ENCODE measurements around the gene REV3L. TPM values are rescaled to one million over a fixed set of nuclear protein-coding genes. Genes with fewer than 3 reads are reported as not detected.

REV3L gene
- total RNA-seq, 1 experiment from 2014 or later, result 5.3 TPM

- no peak overlapping the region for H4K91ac ChIP-seq (ENCODE audit: insufficient read length, low read depth, low read length)
- H2BK20ac ChIP-seq (ENCODE audit: low read depth, low read length, poor library complexity, severe bottlenecking), result no peak overlapping the region
- no peak overlapping the region for H3T11ph ChIP-seq (ENCODE audit: low read length)
- H3K56ac ChIP-seq (ENCODE audit: insufficient read length, low read depth, low read length), result no peak overlapping the region
- no peak overlapping the region for H2BK15ac ChIP-seq (ENCODE audit: low read depth, low read length)
- H3K79me2 ChIP-seq (ENCODE audit: insufficient read depth, low read length), result no peaks in the 10 kb centered on the region
- no peaks in the 10 kb centered on the region for H4K20me1 ChIP-seq (ENCODE audit: control insufficient read depth, insufficient read depth, insufficient read length)
- H2BK120ac ChIP-seq (ENCODE audit: low read depth, low read length, poor library complexity, severe bottlenecking), result no peak overlapping the region
- WGBS (ENCODE audit: extremely low coverage, insufficient read length, low lambda C conversion rate), result no CpG with 5 or more reads among the region's 2 CpGs
- no peak overlapping the region for H3K9ac ChIP-seq (ENCODE audit: extremely low read depth, insufficient read length, low read length)
- H3K4me1 Mint-ChIP-seq, result no peaks in the 10 kb centered on the region
- no peaks in the 10 kb centered on the region for H3K4me1 ChIP-seq (ENCODE audit: insufficient read depth, low read length)
- H3K4ac ChIP-seq (ENCODE audit: low read depth, low read length), result no peak overlapping the region
- no peak overlapping the region for H3K14ac ChIP-seq (ENCODE audit: insufficient read depth, low read length)
- no peak for DNase-seq
- no peak for TF ChIP-seq CTCF (conservative IDR thresholded peaks at IDR 0.05)
- no peak overlapping the region for H3K27ac Mint-ChIP-seq
- no peak overlapping the region for H2AFZ ChIP-seq (ENCODE audit: low read length)
- H3K4me2 ChIP-seq (ENCODE audit: insufficient read depth, insufficient read length, low read length), result no peak overlapping the region
- no peaks in the 10 kb centered on the region for H3K79me1 ChIP-seq (ENCODE audit: insufficient read depth, low read depth, low read length, poor library complexity, severe bottlenecking)
- no peak overlapping the region for H2BK12ac ChIP-seq (ENCODE audit: insufficient read length, low read depth, low read length)
- H3K27ac ChIP-seq (ENCODE audit: insufficient read length, low read depth, low read length), result no peak overlapping the region
- no peaks in the 10 kb centered on the region for H3K9me3 ChIP-seq (ENCODE audit: control insufficient read depth, low read depth, low read length)
- peaks cover 7% of the 10 kb centered on the region; the same call in 1 of the 2 replicates for H3K27me3 Mint-ChIP-seq (ENCODE audit: low read depth)
- H3K18ac ChIP-seq (ENCODE audit: insufficient read length, low read depth, low read length), result no peak overlapping the region
- no peak overlapping the region for H3K23ac ChIP-seq (ENCODE audit: insufficient read length, low read depth, low read length)
- H4K8ac ChIP-seq (replicated peaks; ENCODE audit: insufficient read length, low read depth, low read length), result no peak overlapping the region
- no peaks in the 10 kb centered on the region for H3K9me3 Mint-ChIP-seq
- no peak overlapping the region for H4K5ac ChIP-seq (ENCODE audit: insufficient read length, low read depth, low read length)
- H3K27me3 ChIP-seq (ENCODE audit: insufficient read depth, low read length), result no peaks in the 10 kb centered on the region; the same call in 1 of the 2 replicates
- H3K23me2 ChIP-seq (ENCODE audit: insufficient read length, low read depth, low read length, poor library complexity, severe bottlenecking), result no peaks in the 10 kb centered on the region
- no peak overlapping the region for H3K4me3 Mint-ChIP-seq
- H3K36me3 Mint-ChIP-seq (ENCODE audit: insufficient read depth in 1 of 3, low read depth in 3 of 3), result no peaks in the 10 kb centered on the region
- H2BK5ac ChIP-seq (ENCODE audit: insufficient read length, low read length), result no peak overlapping the region
- no peak overlapping the region for H2AK5ac ChIP-seq (ENCODE audit: insufficient read length, low read length)
Observed at GRCh38 chr6:111450636-111451035, 32.4 kb downstream of the REV3L start.

All from H9 (cell line).